Endodermal cell (in vitro differentiated cells): ENCODE data around the gene WNT9B. TPM values are rescaled to one million over a fixed set of nuclear protein-coding genes. Genes with fewer than 3 reads are reported as not detected.

Experiments used
- DNase-seq: peaks from one replicate; pipeline ENCODE4 v3.0.0-alpha.2; 2017
- H3K27ac ChIP-seq: 2 replicates; pipeline ENCODE4 v1.5.1; 2013; ENCODE audit warnings: mild to moderate bottlenecking, low read depth, low read length, moderate library complexity
- H3K27me3 ChIP-seq: 2 replicates; pipeline ENCODE4 v1.6.1; 2013; ENCODE audit warnings: mild to moderate bottlenecking, low read length, moderate library complexity; ENCODE audit not compliant: insufficient read depth, control insufficient read depth, poor library complexity, severe bottlenecking
- H3K36me3 ChIP-seq: 2 replicates; pipeline ENCODE4 v1.7.0; 2013; ENCODE audit warnings: mild to moderate bottlenecking, low read length, moderate library complexity; ENCODE audit not compliant: control insufficient read depth, insufficient read depth
- H3K4me1 ChIP-seq: one replicate; pipeline ENCODE4 v1.7.0; 2013; ENCODE audit warnings: low read length; ENCODE audit not compliant: control insufficient read depth, insufficient read depth
- H3K4me3 ChIP-seq: 2 replicates; pipeline ENCODE4 v1.5.1; 2013; ENCODE audit warnings: mild to moderate bottlenecking, low read length, moderate library complexity
- H3K9ac ChIP-seq: 2 replicates; pipeline ENCODE4 v1.6.1; 2013; ENCODE audit warnings: mild to moderate bottlenecking, low read length, moderate library complexity; ENCODE audit not compliant: poor library complexity, severe bottlenecking; ENCODE audit errors: extremely low read depth
- H3K9me3 ChIP-seq: 2 replicates; pipeline ENCODE4 v1.6.1; 2013; ENCODE audit warnings: mild to moderate bottlenecking, low read length, moderate library complexity; ENCODE audit not compliant: control insufficient read depth
- H3K27ac Mint-ChIP-seq: 2 replicates; pipeline ENCODE4 v1.8.0; 2020; ENCODE audit warnings: mixed read lengths
- H3K27me3 Mint-ChIP-seq: 2 replicates; pipeline ENCODE4 v1.8.0; 2021; ENCODE audit warnings: mild to moderate bottlenecking, mixed read lengths; ENCODE audit not compliant: insufficient read depth
- H3K36me3 Mint-ChIP-seq: 2 replicates; pipeline ENCODE4 v1.8.0; 2020; ENCODE audit warnings: low read depth, mixed read lengths
- H3K4me1 Mint-ChIP-seq: 2 replicates; pipeline ENCODE4 v1.8.0; 2020; ENCODE audit warnings: mixed read lengths
- H3K4me3 Mint-ChIP-seq: 2 replicates; pipeline ENCODE4 v1.8.0; 2020; ENCODE audit warnings: mild to moderate bottlenecking, moderate library complexity, mixed read lengths
- H3K9me3 Mint-ChIP-seq: 2 replicates; pipeline ENCODE4 v1.8.0; 2020; ENCODE audit warnings: mild to moderate bottlenecking, mixed read lengths
- CTCF ChIP-seq: fragments of 200-600 bp; sonication (generic); conservative IDR thresholded peaks from 2 replicates; pipeline ENCODE4 v1.5.0; 2021; ENCODE audit warnings: antibody characterized with exemption, mild to moderate bottlenecking
- WGBS, 2 experiments: methylation state at CpG; one replicate each; pipeline versions ENCODE4 v1.1.5 to v1.1.7; 2013; ENCODE audit warnings: missing lambda C conversion rate in 2 of 2, mixed read lengths in 1 of 2; ENCODE audit not compliant: insufficient coverage in 1 of 2, insufficient read length in 1 of 2; 5-methylcytosine and 5-hydroxymethylcytosine counted together
- total RNA-seq, 2 donors: library from RNA; stranded (reverse); fragmentation: NEBNext Ultra II Directional in 1 of 2; extraction: Animal tissue kit (Norgen Biotek cat#: 25700) in 1 of 2; gene quantifications; 2 replicates in 1 of 2; 3 replicates in 1 of 2; pipeline ENCODE4 v1.2.1, GENCODE V29; 2021

WNT9B gene
- total RNA-seq, 2 donors from 2014 or later: 0.33 TPM; not detected in 1

DNA sequence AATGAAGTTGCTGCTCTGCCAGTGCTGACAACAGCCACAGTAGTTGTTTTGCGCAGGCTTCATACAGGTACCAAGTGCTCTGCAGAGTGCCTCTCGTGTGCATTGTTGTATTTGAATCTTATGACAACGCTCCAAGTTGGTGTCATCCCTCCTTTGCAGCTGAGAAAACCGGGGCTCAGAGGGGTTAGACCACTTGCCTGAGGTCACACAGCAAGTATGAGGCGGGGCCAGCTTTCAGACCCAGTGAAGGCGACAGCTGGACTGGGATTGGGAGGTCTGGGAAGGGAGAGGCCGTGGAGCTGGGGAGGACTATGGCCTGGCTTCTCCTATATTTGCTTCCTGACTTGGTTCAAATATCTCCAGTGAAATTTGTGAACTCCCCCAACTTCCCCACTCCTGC is 33.2 kb downstream of the WNT9B start:
- WGBS, 2 experiments: 88 to 93% methylated on average over 5 to 7 of the region's 7 CpGs
- no peaks in the 10 kb centered on the region for H3K36me3 Mint-ChIP-seq

DNA sequence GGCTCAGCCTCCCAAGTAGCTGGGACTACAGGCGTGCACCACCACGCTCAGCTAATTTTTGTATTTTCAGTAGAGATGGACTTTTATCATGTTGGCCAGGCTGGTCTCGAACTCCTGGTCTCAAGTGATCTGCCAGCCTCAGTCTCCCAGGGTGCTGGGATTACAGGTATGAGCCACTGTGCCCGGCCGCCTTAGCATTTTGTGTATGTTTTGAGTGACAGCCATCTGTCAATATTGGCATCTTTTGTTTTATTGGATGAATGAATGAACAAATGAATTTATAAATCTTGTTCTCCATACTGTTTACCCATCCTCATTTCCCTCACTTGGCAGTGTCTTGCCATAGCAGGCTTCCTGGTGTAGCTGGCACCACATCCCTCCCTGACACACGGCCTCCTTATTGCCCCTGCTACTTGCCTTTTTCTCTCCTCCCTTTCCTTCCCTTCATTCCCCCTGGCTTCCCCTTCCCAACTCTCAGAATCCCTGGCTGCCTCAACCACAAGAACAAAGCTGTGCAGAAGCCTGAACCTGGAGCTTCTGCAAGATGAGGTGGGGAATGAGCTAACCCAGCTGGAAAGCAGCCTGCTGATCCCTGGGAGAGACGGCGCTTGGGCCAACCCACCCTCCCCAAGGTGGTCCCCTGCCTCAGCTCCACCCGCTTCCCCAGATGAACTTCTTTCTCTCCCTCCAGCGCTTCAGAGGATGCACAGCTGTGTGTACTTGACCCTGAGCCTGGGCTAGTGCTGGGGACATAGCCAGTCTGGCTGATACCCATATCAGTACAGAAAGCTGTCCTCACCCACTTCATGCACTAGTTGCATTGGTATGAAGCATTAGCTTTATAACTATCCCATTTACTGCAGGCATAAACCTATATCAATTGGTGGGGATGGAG is 34.3 kb downstream of the WNT9B start:
- H3K36me3 ChIP-seq: no peaks in the 10 kb centered on the region
- WGBS, 2 experiments: 84 to 87% methylated on average over 7 to 10 of the region's 10 CpGs
- no peak overlapping the region for H3K27ac ChIP-seq
- H3K9me3 ChIP-seq: no peaks in the 10 kb centered on the region
- H3K27me3 ChIP-seq: peaks cover 5% of the 10 kb centered on the region
- no peak overlapping the region for H3K27ac Mint-ChIP-seq
- no peak for TF ChIP-seq CTCF
- peak; percentile 37 for DNase-seq
- H3K4me3 Mint-ChIP-seq: no peak overlapping the region
- no peaks in the 10 kb centered on the region for H3K4me1 Mint-ChIP-seq
- no peaks in the 10 kb centered on the region for H3K36me3 Mint-ChIP-seq
- no peak overlapping the region for H3K9ac ChIP-seq
- H3K27me3 Mint-ChIP-seq: peaks cover 6% of the 10 kb centered on the region
- no peak overlapping the region for H3K4me3 ChIP-seq
- no peaks in the 10 kb centered on the region for H3K4me1 ChIP-seq
- no peaks in the 10 kb centered on the region for H3K9me3 Mint-ChIP-seq

More for the DNA sequence above, 33.2 kb downstream of the WNT9B start:
- Histone ChIP-seq H3K9ac (no peak overlapping the region), H3K36me3 (no peaks in the 10 kb centered on the region), H3K4me1 (no peaks in the 10 kb centered on the region), H3K27me3 (peaks cover 5% of the 10 kb centered on the region), H3K4me3 (no peak overlapping the region), H3K9me3 (no peaks in the 10 kb centered on the region), H3K27ac (no peak overlapping the region)
- peaks cover 6% of the 10 kb centered on the region for H3K27me3 Mint-ChIP-seq
- H3K4me3 Mint-ChIP-seq: no peak overlapping the region
- no peak for TF ChIP-seq CTCF
- peak; percentile 42 for DNase-seq
- H3K4me1 Mint-ChIP-seq: no peaks in the 10 kb centered on the region
- H3K27ac Mint-ChIP-seq: no peak overlapping the region
- no peaks in the 10 kb centered on the region for H3K9me3 Mint-ChIP-seq

DNA sequence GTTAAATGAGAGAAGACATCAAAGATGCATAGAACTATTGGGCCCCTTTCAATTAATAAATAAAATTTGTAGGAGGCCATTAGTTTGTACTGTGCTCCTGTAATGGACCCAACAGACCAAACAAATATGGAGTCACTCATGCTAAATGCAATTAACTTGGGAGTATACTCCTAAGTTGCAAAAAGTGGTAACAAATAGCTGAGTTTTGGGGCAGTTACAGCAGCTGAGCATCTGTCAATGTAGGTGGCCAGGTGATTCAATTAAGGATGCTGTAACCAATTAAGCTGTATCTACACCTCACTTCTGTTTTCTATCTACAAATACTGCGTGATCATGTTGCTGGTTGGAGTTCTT is 34.9 kb downstream of the WNT9B start:
- no peak for TF ChIP-seq CTCF
- Mint-ChIP-seq H3K27ac (no peak overlapping the region), H3K4me1 (no peaks in the 10 kb centered on the region), H3K4me3 (no peak overlapping the region), H3K27me3 (peaks cover 6% of the 10 kb centered on the region), H3K9me3 (no peaks in the 10 kb centered on the region), H3K36me3 (no peaks in the 10 kb centered on the region)
- no peaks in the 10 kb centered on the region for H3K4me1 ChIP-seq
- H3K27me3 ChIP-seq: peaks cover 5% of the 10 kb centered on the region
- H3K4me3 ChIP-seq: no peak overlapping the region
- no peak for DNase-seq
- no peaks in the 10 kb centered on the region for H3K36me3 ChIP-seq
- H3K9ac ChIP-seq: no peak overlapping the region
- 80% methylated on average over 1 of the region's 1 CpG; no CpG with 5 or more reads in 1 of the 2 experiments for WGBS, 2 experiments
- H3K27ac ChIP-seq: no peak overlapping the region
- H3K9me3 ChIP-seq: no peaks in the 10 kb centered on the region
